GM18861 (cell line): ENCODE data around the gene EDIL3.
"Not testable (repeated sequence)": the region's sequence is repeated elsewhere in the genome, so short reads cannot be mapped to it uniquely, and the experiment has no call there.

Experiments
- ATAC-seq: cut with Tn5 transposase; IDR thresholded peaks from one replicate; pipeline ENCODE4 v1.9.1; 2021; ENCODE audit not compliant: unreplicated experiment

EDIL3 gene

DNA sequence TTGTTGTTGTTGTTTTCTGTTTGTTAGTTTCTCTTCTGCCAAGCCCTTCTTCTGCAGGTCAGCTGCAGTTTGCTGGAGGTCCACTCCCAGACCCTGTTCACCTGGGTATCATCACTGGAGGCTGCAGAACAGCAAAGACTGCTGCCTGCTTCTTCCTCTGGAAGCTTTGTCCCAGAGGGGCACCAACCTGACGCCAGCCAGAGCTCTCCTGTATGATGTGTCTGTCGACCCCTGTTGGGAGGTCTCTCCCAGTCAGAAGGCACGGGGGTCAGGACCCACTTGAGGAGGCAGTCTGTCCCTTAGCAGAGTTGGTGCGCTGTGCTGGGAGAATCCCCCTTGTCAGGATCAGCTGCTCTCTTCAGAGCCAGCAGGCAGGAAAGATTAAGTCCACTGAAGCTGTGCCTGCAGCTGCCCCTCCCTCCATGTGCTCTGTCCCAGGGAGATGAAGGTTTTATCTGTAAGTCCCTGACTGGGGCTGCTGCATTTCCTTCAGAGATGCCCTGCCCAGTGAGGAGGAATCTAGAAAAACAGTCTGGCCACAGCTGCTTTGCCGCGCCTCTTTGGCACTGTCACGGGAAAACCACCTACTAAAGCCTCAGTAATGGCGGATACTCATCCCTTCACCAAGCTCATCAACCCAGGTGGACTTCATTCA, 299.2 kb downstream of the EDIL3 start:
- no peak for ATAC-seq

DNA sequence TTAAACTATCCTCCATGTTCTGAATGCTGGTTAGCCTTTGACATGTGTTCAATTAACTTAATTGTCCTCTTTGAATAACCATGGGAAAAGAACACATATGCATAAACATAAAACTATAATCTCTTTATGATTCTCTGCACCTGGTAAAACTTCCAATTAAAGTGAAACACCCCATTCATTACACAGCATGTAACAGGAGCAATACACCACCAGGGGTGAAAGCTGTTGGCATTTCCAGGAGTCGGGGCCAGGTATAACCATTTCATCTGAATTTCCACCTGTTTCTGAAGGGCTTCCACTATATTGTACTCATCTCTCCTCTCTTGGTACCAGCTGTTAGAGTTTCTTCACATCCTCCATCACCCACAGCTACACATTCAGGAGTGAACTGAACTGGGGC, 303.8 kb downstream of the EDIL3 start:
- no peak for ATAC-seq

DNA sequence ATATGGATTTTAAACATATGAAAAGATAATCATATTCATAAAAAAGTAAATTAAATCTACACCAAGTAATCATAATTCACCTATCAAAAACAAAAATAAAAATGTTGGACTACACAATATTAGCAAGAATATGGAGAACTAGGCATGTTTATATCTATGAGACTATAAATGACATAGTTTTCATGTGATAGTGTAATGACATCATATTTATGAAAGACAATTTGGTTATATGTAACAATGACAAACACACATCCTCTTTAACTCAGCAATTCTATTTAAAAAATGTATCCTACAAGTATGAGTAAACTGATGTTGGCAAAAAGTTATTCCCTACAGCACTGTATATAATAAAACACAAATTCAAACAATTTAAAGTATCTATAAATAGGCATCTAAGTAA, 312.3 kb downstream of the EDIL3 start:
- ATAC-seq, result no peak

DNA sequence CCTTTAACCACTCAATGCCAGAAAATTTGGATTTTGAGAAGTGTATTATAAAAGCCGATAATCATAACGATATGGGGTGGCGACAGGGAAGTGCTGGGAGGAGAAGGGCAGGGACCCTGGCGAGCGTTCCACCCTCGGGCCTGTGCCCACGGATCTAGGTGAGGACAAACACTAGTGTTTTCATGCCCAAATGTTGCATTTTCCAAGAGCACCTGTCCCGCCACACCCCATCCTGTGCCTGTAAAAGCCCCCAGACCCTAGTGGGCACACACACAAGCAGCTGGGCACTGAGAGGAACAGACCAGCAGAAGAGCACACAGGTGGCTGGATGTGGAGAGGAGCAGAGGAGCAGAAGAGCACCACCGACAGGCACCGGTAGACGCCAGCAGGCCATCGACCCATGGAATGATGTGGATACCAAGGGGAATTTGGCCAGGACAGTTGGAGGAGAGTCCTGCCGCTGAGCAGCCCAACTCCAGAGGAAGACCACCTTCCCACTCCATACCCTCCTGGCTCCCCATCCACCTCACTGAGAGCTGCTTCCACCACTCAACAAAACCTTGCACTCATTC, 315.0 kb downstream of the EDIL3 start:
- ATAC-seq, result no peak

DNA sequence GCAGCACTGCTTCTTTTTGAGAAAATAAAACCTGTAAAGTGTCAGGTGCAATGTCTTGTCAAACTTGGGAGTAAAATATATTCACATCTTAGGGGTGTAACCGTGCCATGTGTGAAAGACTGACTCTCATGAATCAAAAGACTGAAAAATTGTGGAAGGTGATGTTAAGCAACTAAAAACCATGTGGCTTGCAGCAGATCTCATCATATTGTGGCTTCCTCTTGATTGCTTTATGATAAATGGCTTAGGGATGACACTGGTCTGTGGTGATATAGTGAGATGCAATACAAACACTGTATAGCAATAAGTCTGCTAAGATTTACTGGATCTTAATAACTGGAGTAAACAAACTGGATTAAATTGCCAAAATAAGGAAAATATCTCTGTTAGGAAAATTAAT, 321.6 kb downstream of the EDIL3 start:
- no peak for ATAC-seq

DNA sequence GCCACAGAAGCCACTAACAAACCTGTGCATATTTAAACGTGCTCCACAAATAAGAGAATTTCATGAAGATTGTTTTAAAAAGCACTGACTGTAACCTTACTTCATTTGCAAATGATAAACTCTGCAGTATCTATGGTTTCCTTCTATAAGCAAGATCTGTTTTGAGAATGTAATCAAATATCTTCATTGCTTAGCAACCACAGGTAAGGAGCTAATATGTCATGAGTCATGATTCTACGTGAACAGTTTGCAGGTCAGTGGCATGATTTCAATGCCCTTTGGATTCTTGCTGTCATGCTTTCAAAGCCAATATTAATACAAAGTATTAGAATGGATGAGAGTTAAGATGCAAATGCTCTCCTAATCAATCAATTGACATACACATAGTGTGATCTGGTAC, 325.0 kb downstream of the EDIL3 start:
- no peak for ATAC-seq

DNA sequence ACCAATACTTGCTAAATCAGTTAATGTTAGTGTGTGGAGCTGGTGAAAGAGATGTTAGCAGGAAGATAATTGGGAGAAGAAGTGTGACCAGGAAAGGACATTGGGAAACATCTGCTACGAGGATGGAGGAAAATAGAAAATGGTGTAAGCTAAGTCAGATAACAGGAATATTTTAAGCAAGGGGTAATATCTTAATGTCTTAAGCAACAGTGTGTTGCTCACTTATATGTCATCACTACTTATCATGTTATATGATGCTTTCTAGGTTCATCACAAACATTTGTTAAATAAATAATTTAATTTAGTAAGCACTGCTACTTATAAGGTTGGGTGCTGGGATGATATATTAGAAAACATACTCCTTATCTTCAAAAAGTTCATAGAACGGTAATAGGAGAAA, 326.1 kb downstream of the EDIL3 start:
- ATAC-seq, result no peak

DNA sequence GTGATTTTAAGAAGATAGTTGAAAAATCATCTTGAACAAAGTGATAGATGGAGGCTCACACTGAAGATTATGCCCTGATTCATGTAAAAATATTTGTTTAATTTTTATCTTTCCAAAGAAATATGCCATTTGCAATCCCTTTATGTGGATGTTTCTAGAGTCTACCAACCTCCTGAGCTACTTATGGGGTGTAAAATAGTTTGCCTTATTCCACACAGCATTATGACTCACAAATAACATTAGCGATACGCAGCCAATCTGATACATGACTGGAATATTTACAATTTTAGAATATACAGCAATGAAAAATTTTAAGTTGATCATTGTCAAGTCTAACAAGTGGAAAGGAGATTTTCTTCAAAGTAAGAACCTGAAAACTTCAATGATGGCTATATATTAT, 327.5 kb downstream of the EDIL3 start:
- ATAC-seq, result no peak

DNA sequence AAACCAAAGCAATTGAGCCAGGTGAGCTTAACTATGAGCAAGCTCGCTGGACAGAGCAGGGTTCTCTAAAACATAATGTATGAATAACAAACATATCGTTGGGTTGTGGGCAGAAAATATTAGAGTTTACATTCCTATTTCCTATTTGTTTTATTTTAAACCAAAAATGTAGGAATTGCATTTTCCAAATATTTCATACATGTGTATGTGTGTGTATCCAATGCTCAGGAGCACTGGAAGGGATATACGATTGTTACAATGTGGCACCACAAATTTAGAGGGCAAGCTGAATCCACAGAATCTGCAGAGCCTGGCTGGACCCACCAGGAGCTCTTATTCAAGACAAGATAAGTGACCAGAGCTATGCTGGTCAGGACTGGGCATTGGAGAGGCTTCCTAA, 338.7 kb downstream of the EDIL3 start:
- ATAC-seq, result no peak

DNA sequence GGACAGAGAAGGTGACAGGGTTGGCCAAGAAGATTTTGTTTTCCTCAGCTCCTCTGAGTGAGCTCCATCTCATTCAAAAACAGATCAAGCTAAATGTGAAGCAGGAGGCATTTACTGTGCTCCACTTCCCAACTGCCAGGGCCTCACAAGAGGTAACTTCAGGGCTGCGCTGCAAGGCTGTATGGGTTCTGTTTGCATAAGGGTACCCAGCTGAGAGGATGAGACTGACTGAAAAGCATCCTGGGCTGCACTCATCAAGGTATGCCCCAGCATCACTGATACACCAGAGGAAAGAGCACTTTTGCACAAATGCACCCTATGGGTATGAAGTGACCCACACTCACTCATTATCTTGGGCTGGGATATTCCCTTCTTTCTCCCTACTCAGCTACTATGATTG, 347.8 kb downstream of the EDIL3 start:
- no peak for ATAC-seq

DNA sequence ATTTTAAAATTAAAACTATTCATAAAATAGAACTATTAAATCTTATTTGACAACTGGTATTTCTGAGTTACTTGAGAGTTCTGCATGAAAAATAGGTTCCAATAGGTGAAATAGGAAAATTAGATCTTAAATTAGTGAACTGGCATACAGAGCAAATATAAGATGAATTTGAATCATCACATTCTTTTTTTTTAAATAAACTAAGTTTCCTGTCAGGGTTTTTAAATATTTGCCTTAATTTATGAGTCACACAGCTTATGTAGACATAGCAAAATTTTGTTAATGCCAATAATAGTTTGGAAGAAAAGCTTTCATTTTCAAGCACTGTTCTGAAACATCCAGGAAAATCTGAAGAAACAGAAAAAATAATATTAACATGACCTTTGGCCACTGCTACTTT, 352.4 kb downstream of the EDIL3 start:
- ATAC-seq, result no peak

DNA sequence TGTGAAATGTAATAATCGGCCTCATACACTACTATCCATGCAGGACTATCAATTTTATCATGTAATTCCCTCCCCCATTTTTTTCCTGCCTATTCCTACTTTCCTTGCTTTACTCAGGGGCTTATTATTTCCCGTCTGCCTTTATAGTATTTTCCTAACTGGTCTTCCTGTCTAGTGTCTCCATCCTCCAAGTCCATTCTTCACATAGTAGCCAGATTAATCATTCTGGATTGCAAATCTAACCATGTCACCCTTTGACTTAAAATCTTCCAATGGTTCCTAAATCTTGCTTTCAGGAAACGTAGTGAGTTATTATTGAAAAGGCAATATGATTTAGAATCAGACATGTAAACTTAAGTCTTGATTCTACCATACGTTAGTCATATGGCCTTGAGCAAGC, 356.6 kb downstream of the EDIL3 start:
- no peak for ATAC-seq

DNA sequence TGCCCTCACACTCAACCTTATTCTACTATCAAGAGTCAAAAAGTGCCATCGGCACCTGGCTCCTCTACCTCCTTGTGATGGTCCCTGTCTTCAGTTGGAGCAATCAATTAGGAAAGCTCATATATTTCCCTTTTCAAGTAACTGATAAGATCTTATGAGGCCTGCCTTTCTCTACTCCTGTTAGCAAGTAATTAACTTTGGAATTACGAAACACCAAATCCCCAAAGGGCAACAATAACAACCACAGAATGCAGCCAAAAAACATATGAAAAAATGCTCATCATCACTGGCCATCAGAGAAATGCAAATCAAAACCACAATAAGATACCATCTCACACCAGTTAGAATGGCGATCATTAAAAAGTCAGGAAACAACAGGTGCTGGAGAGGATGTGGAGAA, 366.2 kb downstream of the EDIL3 start:
- not testable (repeated sequence) for ATAC-seq

DNA sequence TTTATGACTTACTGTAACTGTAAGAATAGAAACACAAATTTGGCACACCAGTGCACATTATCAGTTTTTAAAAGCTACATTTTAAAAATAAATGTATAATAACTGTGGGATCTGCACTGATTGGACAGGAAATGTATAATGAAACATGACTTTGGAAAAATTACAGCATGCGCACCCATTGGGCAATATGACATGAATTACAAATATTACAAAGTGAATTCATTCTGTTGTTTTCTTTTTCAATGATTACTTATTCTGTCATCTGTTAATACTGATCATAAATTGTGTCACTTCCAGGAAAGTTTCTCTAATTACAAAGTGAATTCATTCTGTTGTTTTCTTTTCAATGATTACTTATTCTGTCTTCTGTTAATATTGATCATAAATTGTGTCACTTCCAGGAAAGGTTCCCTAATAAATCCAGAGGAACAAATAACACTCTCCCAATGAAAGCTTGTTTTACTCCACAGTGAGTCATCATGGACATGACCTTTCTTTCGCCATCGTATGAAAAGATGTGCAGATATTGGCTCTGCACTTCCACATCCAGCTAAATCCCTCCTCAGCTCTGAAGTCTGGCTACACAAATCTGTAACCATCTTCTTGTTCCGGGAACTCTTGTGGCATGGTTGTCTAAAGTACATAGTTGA, 367.0 kb downstream of the EDIL3 start:
- ATAC-seq, result no peak

DNA sequence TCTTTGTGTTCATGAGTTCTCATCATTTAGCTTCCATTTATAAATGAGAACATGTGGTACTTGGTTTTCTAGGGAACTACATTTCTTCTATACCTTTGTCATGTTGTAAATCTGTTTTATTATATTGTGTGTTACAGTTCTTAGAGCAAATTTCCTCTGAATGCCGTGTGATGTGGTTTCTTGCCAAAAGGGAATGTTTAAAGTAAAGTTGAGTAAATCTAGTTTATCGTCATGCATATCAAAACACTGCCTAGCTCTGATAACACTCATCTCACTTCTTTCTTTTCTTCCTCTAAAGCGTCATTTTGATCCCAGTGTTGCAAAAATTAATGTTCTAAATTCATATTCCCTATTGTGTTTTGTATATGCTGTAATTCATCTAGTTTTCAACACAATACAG, 368.6 kb downstream of the EDIL3 start:
- no peak for ATAC-seq

DNA sequence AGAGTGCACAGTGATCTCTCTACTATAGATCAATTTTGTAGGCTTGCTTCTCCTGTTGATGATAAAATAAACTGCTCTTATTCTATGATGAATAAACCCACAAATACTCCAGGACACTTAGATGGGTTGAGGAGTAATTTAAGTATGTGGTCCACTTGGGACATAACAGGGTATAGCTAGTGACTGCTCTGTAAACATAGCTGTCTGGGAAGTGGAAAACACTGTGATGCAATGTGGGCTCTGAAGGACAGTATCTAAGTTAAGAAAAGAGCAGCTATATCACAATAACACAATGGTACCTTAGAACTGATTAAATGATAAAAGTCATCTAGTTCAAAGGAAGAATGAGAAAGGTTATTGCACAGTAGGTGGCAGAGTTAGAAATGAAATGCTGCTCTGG, 369.7 kb downstream of the EDIL3 start:
- ATAC-seq, result no peak

DNA sequence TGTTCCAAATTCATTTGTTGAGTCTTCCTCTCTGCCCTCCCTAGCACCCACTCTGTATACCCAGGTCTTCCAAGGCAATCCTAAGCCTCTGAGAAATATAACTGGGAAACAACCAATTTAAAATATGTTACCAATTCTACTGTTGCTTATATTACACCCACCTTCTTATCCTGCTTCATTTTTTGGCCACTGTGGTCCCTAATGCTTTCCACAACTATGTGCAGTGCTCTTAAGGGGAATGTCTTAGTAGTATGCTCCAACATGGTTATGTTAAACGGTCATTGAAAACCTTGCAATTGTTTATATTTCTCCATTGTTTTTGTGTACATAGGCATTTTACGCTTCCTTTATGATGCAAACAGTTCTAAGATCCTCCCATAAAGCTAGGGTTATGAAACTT, 390.9 kb downstream of the EDIL3 start:
- ATAC-seq, result no peak

DNA sequence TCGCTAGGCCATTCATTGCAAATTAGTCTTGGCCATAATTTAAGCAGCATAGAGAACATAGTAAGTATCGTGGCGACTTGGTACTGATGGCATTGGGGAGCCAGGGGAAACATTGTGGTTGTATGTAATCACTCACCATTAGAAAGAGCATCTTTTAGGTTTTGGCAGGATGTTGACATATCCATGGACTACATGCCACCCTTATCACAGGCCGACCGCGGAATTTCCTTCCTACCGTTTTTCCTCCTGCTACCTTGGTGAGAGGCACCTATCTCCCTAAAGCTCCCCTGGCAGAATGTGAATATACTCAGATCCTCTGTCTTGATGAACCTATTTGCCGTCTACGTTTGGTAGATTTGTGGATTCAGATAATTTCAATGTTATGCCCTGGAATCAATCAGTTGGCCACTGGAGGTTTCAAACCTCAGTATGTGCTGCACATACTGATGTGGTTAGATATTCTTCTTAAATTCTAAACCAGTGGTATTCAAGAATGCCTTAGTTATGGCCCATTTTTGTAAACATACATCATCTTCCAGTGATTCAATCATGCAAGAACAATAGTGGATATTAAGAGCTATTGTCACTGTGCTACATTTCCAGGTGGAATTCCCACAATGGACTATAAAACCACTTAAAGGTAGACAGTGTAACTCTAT, 393.0 kb downstream of the EDIL3 start:
- ATAC-seq, result no peak

DNA sequence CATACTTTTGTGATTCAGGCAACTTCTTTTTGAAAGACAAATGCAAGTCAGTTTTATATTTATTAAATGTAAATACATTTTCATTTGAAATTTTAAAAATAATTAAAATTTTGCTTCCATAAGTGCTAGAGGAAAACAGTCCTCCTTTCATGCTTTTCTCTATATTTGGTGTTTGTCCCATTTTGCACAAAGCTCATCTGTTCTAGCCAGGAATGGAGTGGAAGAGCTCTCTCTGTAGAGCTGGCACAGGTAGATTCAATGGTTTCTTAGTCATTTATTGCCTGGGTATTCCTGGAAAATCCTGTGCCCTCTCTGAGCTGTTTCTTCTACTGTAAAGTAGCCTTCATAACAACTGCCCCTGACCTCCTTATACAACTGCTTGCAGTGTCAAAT, 396.4 kb downstream of the EDIL3 start:
- no peak for ATAC-seq

DNA sequence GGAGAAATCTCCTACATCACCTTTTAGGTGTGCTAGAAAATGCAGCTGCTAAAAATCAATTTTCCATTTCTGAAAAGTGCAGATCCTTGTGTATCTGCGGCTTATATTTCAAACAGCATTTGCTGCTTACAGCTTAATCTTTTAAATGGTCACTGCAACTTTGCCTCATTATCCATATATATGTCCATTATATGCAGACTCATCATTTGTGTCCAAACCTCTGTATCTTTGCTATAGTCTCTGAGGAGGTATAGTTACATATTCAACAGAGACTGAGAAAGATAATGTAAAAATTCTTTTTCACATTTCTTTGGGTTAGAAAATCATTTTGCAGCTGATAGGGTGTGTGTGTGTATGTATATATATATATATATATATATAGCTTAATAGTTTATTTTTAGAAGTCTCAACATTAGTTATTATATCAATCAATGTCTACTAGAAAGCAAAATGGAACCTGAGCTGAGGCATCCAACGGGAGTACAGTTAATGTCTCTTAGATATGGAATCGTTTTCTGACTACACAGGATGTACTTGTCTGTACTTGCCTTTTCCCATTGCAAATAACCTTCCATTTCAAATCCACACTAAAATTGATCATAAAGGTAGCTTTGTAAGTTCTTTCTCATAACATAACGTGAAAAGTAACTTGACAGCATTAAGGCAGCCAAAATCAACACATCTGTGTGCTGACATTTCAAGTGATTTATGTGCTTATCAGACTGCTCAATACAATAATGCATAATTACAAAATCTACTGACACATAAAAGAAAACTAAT, 397.0 kb downstream of the EDIL3 start:
- no peak for ATAC-seq

DNA sequence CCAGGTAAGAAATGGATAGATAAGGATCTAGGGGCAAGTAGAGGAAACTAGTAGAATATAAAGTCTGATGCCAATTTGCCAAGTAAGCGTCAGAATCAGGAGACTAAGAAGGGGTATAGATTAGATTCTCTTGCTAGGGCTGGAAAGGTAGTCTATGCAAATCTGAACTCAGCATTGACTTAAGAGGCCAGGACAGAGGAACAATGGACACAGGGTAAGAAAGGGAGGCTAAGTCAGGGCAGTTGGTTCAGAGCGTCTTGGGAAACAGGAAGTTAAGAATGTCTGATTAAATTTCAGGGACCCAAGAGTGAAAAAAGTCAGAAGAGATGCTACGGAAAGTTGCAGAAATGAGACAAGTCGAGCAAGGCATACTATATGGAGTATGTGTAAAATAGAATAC, 400.8 kb downstream of the EDIL3 start:
- ATAC-seq, result no peak
